Left renal pelvis (tissue), 4 donors: Measurements from ENCODE around the gene RPS15. TPM values are rescaled to one million over a fixed set of nuclear protein-coding genes. Genes with fewer than 3 reads are reported as not detected.
"Not testable (repeated sequence)": the region's sequence is repeated elsewhere in the genome, so short reads cannot be mapped to it uniquely, and the experiment has no call there.

Source experiments
- DNase-seq, 4 donors: peaks; one replicate each; pipeline ENCODE4 v3.0.0-alpha.2; 2013; ENCODE audit warnings: low read depth in 4 of 4, low spot score in 3 of 4
- polyA plus RNA-seq, 4 donors: library from polyadenylated mRNA; unstranded; fragments of 120-200 nt; gene quantifications; one replicate each; pipeline ENCODE4 v1.2.1, GENCODE V29; 2013; ENCODE audit not compliant: insufficient read length in 4 of 4

Gene RPS15
- polyA plus RNA-seq, 4 donors = 544 to 886 (median 605) TPM

GRCh38 chr19:1466018-1466460, 27.8 kb downstream of the RPS15 start:
- no peak for DNase-seq

GRCh38 chr19:1466461-1467214, 28.4 kb downstream of the RPS15 start:
- DNase-seq = no peak

GRCh38 chr19:1467215-1467489, 29.0 kb downstream of the RPS15 start:
- no peak for DNase-seq

DNA sequence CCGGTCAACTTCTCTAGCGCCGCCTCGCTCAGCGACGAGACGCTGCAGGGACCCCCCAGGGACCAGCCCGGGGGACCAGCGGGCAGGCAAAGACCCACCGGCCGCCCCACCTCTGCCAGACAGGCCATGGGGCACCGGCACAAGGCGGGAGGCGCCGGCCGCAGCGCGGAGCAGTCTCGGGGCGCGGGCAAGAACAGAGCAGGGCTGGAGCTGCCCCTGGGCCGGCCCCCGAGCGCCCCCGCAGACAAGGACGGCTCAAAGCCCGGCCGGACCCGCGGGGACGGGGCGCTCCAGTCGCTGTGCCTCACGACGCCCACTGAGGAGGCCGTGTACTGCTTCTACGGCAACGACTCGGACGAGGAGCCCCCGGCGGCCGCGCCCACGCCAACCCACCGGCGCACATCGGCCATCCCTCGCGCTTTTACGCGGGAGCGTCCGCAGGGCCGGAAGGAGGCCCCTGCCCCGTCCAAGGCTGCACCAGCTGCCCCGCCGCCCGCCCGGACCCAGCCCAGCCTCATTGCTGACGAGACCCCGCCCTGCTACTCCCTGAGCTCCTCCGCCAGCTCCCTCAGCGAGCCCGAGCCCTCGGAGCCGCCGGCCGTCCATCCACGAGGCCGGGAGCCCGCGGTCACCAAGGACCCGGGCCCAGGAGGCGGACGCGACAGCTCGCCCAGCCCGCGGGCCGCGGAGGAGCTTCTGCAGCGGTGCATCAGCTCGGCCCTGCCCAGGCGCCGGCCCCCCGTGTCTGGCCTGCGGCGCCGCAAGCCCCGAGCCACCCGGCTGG, 29.5 kb downstream of the RPS15 start:
- DNase-seq = no peak

DNA sequence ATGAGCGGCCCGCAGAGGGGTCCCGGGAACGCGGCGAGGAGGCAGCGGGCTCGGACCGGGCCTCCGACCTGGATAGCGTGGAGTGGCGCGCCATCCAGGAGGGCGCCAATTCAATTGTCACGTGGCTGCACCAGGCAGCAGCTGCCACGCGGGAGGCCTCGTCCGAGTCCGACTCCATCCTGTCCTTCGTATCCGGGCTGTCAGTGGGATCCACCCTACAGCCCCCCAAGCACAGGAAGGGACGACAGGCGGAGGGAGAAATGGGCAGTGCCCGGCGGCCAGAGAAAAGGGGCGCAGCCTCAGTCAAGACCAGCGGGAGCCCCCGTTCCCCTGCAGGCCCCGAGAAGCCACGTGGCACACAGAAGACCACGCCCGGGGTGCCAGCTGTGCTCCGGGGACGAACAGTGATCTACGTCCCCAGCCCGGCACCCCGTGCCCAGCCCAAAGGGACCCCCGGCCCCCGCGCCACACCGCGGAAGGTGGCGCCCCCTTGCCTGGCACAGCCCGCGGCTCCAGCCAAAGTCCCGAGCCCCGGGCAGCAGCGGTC, 30.2 kb downstream of the RPS15 start:
- no peak for DNase-seq

- no peak for DNase-seq
These were observed 30.6 kb downstream of the RPS15 start for GRCh38 chr19:1468821-1469254.

- DNase-seq = no peak
These were observed 31.3 kb downstream of the RPS15 start for GRCh38 chr19:1469255-1470054.

- DNase-seq = no peak
These were observed 31.8 kb downstream of the RPS15 start for GRCh38 chr19:1470055-1470304.

GRCh38 chr19:1470305-1471009, 32.3 kb downstream of the RPS15 start:
- DNase-seq = no peak

GRCh38 chr19:1471010-1471514, 32.9 kb downstream of the RPS15 start:
- DNase-seq = no peak

DNA sequence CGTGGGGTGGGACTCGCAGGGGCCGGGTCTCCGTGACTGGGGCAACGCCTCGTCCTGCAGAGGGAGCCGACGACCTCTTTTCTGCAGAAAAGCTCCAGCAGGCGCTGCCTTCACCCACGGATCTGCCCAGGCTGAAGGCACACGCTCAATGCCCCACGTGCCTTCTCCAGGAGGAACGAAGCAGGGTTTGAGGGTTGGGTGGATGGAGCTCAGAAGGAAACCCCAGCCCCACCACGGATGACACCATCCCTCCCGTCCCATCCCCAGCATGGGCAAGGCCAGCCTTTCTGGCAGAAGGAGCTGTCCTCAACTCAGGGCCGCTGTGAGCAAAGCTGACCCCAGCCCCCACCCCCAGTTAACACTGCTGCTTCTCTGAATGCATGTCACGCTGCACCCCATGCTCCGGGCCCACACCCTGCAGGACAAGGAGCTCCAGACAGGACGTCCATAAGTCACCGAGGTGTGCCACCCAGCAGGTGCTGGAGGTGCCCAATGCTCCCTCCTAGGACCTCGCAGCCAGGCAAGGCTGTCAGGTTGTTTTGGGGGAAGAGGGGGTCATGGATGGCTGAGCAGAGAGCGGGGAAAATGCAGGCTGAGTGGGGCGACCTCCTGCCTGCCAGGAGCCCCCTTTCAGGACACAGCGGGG, 33.4 kb downstream of the RPS15 start:
- DNase-seq = no peak

GRCh38 chr19:1472231-1473084, 34.3 kb downstream of the RPS15 start:
- no peak for DNase-seq

DNA sequence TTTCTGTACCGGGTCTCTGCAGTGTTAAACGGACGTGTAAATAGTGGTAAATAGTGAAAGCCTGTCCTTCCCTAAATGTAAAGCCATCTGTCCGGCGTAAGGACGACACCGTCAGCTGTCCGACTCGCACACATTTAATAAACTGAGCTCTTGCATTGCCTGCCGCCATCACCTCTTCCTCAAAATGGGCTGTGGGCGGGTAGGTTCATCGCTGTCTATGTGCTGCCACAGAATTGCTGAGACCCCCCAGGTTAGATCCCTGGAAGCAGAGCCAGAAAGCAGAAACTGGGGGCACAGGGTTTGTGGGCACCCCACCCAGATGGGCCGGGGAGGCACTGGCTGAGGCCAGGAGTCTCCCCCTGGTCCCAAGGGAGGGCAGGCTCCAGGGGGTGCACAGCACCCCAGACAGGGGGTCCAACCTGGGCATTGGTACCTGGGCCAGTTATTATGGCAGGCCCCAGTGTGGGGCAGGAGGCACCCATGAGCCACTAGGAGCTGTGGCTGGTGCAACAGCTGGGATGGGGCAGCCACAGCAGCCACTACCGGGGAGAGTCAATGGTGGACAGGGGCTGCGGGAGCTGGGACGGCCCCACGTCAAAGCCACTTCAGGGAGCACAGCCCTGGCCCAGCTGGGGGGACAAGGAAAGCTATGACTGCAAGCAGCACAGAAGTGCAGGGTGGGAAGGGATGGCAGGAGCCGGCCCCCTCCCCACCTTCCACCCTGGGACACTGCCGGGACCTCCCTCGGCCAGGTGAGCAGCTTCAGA, 35.1 kb downstream of the RPS15 start:
- DNase-seq = no peak

DNA sequence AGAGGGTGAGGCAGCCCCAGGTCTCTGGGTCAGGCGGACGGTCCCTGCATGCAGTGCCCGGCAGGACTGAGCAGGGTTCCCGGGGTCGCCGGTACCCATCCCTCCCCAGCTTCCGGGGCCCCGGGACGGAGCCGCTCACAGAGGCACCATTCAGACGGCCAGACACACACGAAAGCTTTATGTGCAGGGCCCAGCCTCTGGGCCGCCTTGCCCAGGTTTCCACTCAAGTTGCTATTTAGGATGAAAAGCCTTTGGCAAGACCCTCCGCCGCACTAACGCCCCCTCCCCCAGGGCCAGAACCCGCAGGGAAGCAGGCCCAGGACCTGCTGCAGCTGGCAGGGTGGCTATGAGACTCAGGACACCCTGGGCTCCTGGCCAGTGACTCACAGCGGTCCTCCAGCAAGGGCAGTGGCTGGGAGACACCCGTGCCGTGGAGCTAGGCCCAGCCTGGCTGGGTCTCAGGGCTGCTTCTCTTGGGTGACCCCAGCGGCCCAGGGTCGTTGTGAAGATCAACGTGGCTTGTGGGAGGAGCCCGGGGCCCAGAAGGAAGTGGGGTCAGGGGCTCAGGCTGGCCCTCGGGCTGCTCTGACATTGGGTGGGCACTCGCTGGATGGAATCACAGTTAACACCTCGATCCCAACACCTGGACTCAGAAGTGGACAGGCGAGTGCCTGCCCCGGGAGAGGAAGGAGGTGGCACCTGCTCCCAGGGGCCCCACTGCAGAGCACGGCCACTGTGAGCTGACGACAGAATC, 36.0 kb downstream of the RPS15 start:
- no peak for DNase-seq

- DNase-seq = no peak
These were observed 36.7 kb downstream of the RPS15 start for GRCh38 chr19:1474765-1475351.

DNA sequence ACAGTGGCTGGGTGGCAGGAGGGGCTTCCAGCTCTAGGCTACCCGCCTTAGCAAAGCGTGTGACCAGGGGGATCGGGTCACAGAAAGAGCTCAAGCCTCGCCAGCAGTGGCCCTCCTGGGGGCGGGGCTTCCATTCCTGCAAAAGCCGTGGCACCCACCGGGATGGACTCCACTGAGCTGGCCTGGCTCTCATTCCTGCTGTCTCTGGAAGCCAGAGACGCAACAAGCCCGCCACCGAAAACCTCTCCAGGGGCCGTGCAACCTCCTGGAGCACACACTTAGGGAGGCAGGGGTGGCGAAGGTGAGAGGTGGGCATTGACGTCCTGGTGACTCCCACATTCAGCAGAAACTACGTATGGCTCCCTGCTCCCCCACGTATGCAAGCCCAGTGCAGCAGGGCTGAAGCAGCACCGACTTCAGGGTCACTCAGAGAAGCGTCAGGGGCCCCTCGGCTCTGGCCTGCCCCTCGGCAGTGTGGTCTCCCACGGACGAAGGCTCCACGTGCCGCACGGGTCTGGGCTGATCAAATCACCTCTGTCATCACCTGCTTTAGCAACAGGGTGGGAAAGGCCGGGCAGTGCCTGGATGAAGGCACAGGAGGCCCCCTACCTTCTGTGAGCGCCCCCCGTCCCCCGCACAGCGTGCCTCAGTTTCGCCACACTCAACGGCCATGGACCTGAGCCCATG, 37.7 kb downstream of the RPS15 start:
- no peak for DNase-seq

GRCh38 chr19:1477056-1477455, 38.9 kb downstream of the RPS15 start:
- not testable (repeated sequence) for DNase-seq
